GM11168 (cell line): ENCODE results near the gene ATP4B.

Experiments
- in situ Hi-C: fragments of 300-500 bp; cut with MboI; formaldehyde crosslinking; loops from one replicate; pipeline ENCODE4 v1.12.0; 2022; ENCODE audit warnings: low sequenced_read_pairs; ENCODE audit not compliant: unreplicated experiment

The ATP4B gene

DNA sequence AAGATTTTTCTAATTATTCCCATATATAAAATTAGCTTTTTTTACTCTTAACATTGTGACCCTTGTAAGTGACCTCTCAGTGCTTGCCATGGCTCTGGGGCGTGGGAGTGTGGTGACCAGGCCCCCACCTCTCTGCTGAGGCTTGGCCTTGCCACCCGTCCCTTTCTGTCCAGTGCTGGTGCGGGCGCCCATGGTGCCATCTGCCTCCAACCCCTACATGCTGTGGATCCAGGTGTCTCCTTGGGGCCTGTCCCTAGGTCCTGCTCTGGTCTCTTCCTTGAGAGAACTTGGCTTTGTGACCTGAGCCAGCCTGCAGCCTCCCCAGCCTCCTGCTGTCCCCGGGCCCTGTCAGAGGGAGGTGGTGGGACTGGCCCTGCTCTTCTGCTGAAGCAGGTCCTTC is 46.0 kb downstream of the ATP4B start:
- in situ Hi-C loops = no loop called here

DNA sequence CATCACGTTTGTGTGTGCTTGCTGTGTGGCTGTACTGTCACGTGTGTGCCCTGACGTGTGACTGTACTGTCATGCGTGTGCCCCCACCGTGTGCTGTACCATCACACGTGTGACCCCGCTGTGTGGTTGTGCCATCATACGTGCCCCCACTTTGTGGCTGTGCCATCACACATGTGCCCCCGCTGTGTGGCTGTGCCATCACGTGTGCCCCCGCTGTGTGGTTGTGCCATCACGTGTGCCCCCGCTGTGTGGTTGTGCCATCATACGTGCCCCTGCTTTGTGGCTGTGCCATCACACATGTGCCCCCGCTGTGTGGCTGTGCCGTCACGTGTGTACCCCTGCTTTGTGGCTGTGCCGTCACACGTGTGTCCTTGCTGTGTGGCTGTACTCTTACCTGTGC is 47.7 kb downstream of the ATP4B start:
- in situ Hi-C loops = no loop called here

DNA sequence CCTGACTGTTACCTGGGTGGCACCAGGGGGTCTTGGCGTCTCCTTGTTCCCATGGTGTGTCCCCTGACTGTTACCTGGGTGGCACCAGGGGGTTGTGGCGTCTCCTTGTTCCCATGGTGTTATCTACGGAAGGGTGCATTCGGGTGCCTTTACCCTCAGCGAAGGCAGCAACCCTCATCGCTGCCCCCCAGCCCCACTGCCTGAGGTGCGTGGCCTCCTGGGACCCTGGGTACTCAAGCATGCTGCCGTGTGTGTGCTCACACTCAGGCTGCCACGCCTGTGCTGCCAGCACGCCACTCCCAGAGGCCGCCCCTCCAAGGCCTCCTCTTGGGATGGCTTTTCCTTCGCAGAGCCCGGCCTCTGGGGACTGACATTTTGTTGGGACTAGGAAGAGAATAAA is 48.4 kb downstream of the ATP4B start:
- in situ Hi-C loops = no loop called here

DNA sequence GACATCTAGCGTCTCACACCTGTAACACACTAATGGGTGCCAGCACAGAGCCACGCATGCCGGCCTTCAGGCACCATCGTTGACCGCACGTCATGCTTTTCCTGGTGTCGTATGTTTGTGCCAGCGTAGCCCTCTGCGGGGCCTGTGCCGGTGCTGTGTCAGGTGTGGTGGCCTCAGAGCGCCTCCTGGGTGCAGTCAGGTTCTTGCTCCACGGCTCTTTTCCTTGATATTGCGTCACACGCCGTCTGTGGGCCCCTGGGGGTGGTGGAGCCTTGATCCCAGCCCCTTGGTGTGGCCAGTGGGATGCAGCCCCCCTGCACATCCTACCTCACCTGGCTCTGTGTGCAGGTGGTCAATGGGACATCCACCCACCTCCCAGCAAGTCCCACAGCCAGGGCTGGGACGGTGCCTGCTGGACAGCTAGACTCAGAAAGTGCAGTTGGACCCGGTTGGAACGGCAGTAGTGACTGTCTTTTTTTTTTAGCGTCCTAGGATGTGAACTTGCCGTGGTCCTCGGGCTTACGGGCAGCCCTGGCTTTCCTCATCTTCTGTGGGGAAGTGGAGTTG is 48.9 kb downstream of the ATP4B start:
- in situ Hi-C loops = no loop called here

DNA sequence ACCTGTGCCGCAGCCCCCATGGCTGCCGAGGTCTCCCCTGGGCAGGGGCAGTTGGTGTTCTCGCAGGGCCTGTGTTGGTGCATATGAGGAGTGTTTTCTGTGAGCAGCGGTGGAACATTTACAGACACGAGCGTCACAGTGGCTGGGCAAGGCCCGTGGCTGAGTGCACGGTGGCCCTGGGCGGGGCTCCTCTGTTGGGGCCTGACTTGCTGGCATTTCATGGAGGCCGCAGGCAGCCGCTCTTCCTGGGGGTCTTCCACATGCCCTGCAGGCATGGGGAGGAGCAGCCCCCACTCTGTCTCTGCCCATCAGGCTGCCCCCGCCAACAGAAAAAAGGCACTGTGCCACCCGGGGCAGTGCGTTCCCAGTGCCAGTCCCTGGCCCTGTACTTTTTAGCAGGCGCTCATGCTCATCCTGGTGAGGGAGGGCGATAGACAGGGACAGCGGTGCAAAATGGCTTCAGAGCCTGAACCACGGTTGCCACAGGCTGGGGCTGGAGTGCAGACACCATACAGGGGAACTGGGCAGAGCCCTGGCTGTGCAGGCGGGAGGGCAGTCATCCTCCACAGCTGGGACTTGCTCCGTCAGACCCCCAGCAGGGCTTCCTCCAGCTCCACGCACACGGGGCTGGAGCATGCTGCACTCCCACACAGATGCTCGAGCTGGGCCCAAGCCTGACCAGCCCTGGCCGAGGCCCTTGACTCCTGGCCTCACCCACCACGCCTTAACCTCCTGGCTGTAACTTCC is 49.9 kb downstream of the ATP4B start:
- in situ Hi-C loops = no loop called here

DNA sequence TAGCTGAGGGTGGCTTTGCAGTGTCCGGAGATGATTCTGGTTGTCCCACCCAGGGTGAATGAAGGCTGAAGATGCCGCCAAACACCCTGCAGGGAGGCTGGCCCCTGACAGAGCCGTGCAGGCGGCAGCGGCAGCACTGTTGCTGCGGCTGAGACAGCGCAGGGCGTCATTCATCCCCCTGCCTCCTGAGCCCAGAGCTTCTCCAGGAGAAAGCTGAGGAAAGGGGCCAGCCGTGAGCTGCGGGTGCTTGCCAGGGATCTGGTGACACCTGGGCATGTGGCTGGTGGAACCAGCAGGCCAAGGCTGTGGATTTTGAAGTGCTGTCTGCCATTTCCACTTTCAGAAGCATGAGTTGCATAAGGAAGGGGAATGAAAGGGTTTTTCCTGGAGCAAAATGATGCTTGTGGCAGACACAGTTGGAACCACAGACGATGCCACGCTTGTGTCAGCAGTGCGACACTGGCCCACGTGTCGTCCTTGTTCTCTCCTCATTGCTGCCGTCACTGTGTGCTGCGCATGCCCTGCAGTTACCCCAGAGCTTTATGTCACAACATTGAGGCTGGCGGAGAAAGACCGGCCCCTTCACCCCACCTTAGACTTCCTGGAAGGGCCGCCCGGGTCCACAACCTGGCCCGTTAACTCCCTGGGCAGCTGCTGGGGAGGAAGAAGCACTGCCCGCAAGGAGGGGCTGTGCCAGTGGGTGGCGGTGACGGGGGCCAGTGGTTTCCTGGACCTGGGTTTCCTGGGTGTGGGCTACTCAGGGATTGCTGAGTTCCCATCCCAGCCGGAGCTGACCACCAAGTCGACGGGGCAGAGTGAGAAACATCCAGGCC is 50.7 kb downstream of the ATP4B start:
- in situ Hi-C loops = no loop called here

DNA sequence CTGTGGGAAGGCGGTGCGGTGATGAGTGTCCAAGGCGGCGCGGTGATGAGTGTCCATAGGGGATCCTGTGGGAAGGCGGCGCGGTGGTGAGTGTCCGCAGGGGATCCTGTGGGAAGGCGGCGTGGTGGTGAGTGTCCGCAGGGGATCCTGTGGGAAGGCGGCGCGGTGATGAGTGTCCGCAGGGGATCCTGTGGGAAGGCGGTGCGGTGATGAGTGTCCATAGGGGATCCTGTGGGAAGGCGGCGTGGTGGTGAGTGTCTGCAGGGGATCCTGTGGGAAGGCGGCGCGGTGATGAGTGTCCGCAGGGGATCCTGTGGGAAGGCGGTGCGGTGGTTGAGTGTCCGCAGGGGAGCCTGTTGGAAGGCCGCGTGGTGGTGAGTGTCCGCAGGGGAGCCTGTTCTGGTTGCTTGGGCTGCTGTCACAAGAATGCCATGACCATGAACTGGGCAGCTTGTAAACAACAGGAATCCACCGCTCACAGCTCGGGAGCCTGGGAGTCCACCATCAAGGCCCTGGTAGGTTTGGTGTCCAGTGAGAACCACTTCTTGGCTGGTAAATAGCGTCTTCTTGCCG is 52.0 kb downstream of the ATP4B start:
- in situ Hi-C loops = no loop called here

DNA sequence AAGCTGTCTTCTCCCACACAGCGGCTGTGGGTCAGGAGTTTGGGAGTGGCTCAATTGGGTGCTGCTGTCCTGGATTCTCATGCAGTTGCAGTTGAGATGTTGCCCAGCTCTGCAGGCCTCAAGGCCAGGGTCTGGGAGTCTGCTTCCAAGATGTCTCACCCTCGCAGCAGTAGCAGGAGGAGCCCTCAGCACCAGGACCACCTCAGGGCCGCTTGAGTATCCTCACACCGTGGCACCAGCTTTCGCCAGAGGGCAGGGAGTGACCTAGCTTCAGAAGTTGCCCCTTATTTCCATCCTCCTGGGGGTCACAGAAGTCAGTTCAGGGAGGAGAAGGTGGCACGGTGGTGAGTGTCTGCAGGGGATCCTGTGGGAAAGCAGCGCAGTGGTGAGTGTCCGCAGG is 52.5 kb downstream of the ATP4B start:
- in situ Hi-C loops = no loop called here

DNA sequence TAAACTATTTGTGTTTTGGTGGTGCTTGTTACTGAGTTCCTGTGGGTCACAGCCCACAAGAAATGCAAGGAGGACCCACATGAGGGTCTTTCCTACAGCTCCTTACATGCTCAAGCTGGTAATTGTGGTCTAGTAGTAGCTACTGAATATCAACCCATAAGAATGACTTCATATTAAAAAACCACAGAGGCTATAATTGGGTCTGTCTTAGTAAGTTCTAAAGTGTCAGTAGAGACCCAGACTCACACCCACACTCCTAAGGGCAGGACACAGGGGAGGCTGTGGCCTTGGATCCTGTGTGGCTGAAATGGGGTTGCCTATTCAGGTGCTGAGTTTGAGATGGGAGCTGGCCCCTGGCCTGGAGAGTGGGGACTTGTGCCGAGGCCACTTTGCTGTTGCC is 53.8 kb downstream of the ATP4B start:
- in situ Hi-C loops = no loop called here

DNA sequence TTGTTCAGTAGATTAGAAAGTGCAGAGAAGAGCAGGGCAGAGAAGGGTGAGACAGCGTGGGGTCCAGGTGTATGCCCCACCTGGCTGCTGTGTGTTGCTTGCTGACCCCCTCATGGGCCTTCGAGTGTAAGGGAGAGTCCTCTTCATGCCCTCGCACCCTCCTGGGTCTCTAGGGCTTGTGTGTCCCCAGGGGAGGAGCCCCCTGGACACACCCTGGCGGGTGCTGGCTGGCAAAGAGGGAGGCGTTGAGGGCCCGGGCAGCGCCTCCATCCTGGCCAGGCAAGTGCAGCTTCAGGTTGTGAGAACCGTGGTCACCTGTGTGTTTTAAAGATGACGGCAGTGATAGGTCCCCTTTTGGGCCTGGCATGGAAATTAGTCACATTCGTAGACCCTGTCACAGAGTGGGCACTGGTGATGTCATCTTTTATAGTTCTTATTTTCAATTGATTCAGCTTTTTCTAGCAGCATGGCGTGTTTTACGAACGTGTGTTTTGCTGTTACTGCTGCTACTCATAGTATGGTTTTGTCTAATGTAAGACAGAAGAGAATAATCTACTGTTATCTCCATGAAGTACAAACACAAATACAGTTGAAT is 54.8 kb downstream of the ATP4B start:
- in situ Hi-C loops = no loop called here

DNA sequence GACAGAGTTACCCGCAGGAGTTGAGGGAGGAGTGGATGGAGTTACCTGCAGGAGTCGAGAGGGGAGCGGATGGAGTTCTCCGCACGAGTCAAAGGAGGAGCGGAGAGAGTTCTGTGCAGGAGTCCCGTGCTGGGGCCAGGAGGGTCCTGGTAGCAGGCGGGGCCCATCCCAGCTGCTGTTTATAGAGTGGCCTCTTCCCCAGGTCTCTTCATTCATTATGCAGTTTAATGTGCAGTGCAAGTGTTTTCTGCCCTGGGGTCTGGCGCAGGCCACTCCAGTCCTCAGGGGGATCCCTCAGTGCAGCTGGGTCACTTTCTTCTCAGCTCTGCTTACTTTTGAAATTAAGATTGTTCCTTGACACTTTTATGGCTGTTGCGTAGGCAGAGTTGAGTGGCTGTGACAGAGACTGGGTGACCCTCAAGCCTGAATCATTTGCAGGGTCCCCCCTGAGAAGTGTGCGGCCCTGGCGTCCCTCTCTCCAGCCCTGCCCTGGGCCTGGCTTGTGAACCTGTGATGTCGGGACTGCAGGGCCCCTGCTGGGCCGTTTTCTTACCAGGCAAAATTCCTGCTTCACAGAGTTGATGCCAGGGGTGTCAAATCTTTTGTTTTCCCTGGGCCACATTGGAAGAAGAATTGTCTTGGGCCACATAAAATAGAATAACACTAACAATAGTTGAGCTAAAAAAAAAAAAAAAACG is 55.6 kb downstream of the ATP4B start:
- in situ Hi-C loops = no loop called here

DNA sequence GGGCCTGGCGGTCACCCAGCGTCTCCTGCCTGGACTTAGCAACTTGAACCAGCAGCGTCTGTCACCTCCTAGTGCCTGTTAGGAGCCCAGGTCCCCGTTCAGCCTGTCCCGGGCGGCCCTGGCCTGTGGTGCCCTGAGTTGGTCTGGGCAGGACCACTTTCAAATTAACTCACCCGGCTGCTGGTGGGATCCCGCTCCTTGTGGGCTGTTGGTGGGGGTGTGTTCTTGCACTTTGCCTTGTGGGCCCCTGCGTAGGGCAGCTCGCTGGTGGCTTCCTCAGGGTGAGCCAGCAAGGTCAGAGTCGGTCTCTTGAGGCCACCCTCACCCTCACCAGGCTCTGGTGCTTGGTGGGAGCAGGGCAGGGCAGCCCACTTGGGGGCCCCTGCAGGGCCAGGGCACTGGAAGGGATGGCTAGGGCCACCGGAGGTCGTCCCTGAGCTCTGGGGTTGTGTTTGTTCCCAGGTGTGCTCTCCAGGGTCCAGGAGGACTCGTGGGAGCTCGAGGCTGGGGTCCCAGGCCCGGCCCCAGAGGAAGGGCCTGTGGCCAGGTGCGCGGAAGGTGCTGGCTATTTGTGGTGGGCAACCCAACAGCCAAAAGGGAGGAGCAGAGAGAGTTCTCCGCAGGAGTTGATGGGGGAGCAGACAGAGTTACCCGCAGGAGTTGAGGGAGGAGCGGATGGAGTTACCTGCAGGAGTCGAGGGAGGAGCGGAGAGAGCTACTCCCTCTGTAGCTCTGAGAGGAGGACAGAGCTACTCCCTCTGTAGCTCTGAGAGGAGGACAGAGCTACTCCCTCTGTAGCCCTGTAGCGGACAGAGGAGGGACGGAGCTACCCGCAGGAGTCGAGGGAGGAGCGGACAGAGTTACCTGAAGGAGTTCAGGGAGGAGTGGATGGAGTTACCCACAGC is 56.6 kb downstream of the ATP4B start:
- in situ Hi-C loops = no loop called here

DNA sequence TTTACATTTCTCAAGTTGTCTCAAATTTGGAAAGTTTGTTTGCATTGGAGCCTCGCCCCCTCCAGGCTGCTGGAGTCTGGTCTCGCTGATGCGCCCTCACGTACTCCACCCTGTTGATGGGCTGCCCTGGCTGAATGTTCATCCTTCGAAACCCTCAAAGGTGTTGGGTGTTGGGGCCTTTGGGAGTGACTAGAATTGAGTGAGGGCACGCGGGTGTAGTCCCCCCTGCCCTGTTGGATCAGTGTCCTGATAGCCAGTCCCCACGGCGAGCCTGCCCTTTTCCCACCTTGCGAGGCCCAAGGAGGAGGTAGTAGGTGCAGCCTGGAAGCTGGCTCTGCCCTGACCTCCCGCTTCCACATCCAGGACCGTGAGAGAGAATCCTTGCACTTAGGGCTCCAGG is 58.6 kb downstream of the ATP4B start:
- in situ Hi-C loops = no loop called here
